Ovary (tissue), 10 donors: ENCODE data around the gene MAVS. TPM values are rescaled to one million over a fixed set of nuclear protein-coding genes. Genes with fewer than 3 reads are reported as not detected.
A peak's percentile ranks its signal among the peaks of the same experiment; 100 is the strongest.

Experiments
- DNase-seq, 5 donors: peaks; one replicate each; pipeline ENCODE4 v3.0.0-alpha.2; 2019 to 2020
- H3K27ac ChIP-seq, 2 donors: fragments of 200-600 bp; one replicate each; pipeline versions ENCODE4 v1.5.1 to v1.8.0; 2019 to 2022
- H3K27me3 ChIP-seq: fragments of 200-600 bp; one replicate; pipeline ENCODE4 v1.8.0; 2022
- H3K36me3 ChIP-seq: fragments of 200-600 bp; sonication (generic); one replicate; pipeline ENCODE4 v1.5.1; 2019
- H3K4me1 ChIP-seq: one replicate; pipeline ENCODE4 v1.8.1; 2013; ENCODE audit warnings: mild to moderate bottlenecking, moderate library complexity; ENCODE audit not compliant: insufficient read depth
- H3K4me3 ChIP-seq: fragments of 200-600 bp; sonication (generic); one replicate; pipeline ENCODE4 v1.5.1; 2017
- H3K9me3 ChIP-seq, 2 donors: fragments of 200-600 bp in 1 of 2; sonication (generic) in 1 of 2; one replicate each; pipeline versions ENCODE4 v1.5.1 to v1.8.1; 2013 to 2019; ENCODE audit warnings: mild to moderate bottlenecking in 1 of 2, moderate library complexity in 1 of 2
- CTCF ChIP-seq, 3 donors: fragments of 450-650 bp in 2 of 3; fragments of 200-600 bp in 1 of 3; IDR thresholded peaks; one replicate each; pipeline versions ENCODE4 v1.5.1 to v1.8.0; 2016 to 2022; ENCODE audit warnings: antibody characterized with exemption in 3 of 3, mild to moderate bottlenecking in 1 of 3
- EP300 ChIP-seq: sonication (generic); formaldehyde crosslinking; IDR thresholded peaks from one replicate; pipeline ENCODE4 v1.6.1; 2017; ENCODE audit warnings: antibody characterized with exemption
- POLR2A ChIP-seq: fragments of 450-650 bp; IDR thresholded peaks from one replicate; pipeline ENCODE4 v1.6.1; 2017; ENCODE audit warnings: antibody characterized with exemption, mild to moderate bottlenecking, moderate library complexity
- WGBS, 3 donors: extraction: QIAGEN DNeasy Blood & Tissue Kit in 1 of 3; methylation state at CpG; one replicate each; pipeline versions ENCODE4 v1.1.5 to v1.1.7; 2013 to 2017; 5-methylcytosine and 5-hydroxymethylcytosine counted together
- intact Hi-C, 4 donors: fragments of 100-400 bp; cut with DNase I; formaldehyde crosslinking; loops; one replicate each; pipeline versions ENCODE4 v1.11.0 to v1.15.1; 2022 to 2023
- long read RNA-seq, 3 donors: library from polyadenylated mRNA in 2 of 3; unstranded in 2 of 3; transcript quantifications; one replicate each; pipeline ENCODE4 v2.0.0 and lab custom pipeline, GENCODE V29; 2021 to 2026
- polyA plus RNA-seq, 2 donors: library from polyadenylated mRNA; stranded (reverse); fragments of 200-250 nt in 1 of 2; fragments of 350-450 nt in 1 of 2; fragmentation: Illumina TruSeq in 1 of 2; extraction: RNeasy Lipid Tissue Mini Kit (QIAGEN cat#74804) in 1 of 2; gene quantifications; one replicate each; pipeline ENCODE4 v1.2.3, GENCODE V29; 2013 to 2014
- total RNA-seq, 7 donors: library from RNA; depleted of rRNA in 2 of 7; stranded (reverse); fragments of >200 nt in 2 of 7; fragmentation: NEBNext Ultra II Directional in 3 of 7; extraction: Animal tissue kit (Norgen Biotek cat#: 25700) in 3 of 7; gene quantifications; one replicate each; pipeline versions ENCODE4 v1.1.0 to v1.2.4, GENCODE V29; 2016 to 2023
- donor health status: DM: no; HTN: no; CAD: no; lungs with moderate emphysema.
- donor health status: DM: no; HTN: no; CAD: no.
- donor health status: Bipolar disorder and iron deficiency.
- donor health status: DM: yes; HTN: yes; CAD: no.
- donor health status: DM: no; HTN: no; CAD: no.
- donor health status: DM: yes; HTN: yes; CAD: no.

The MAVS gene
- 10 to 100 TPM; 14.2 to 50.5 (median 34.5) TPM for total RNA-seq
- polyA plus RNA-seq, result 10 to 100 TPM; 28.6 to 35.1 TPM
- long read RNA-seq, donor 1, full-length matches to known transcripts, result 25 of 87 reads
- long read RNA-seq, donor 1, partial matches to known transcripts, result 33 of 87 reads
- long read RNA-seq, donor 1, other reads (novel, unspliced or antisense), result 29 of 87 reads
- long read RNA-seq, donor 2, result 0 reads
- long read RNA-seq, donor 3, full-length matches to known transcripts, result 19 of 64 reads
- long read RNA-seq, donor 3, partial matches to known transcripts, result 7 of 64 reads
- long read RNA-seq, donor 3, other reads (novel, unspliced or antisense), result 38 of 64 reads

- H3K4me3 ChIP-seq, result peak within 1 kb of the TSS; percentile 98
- TF ChIP-seq EP300 (no peak), POLR2A (peak; percentile 73)
- peaks cover 2% of the 10 kb centered on the region for H3K4me1 ChIP-seq
- intact Hi-C loops, result no loop called here
- H3K27me3 ChIP-seq, result no peaks in the 10 kb centered on the region
- WGBS, 3 donors, result 0 to 1% (median 1%) methylated on average over 36 to 72 of the region's 72 CpGs
- H3K36me3 ChIP-seq, result no peaks in the 10 kb centered on the region
- H3K9me3 ChIP-seq, result no peaks in the 10 kb centered on the region
- H3K27ac ChIP-seq, result peak within 1 kb of the TSS; percentile 77 to 95
- DNase-seq, result peak; percentile 89 to 93 (median 90)
These were observed at the start of gene MAVS for GRCh38 chr20:3846740-3847428. MAVS (plus strand) TSS chr20:3846834; CDS start chr20:3854625, 7,791 bp downstream.

- H3K27me3 ChIP-seq, result no peaks in the 10 kb centered on the region
- intact Hi-C loops, result no loop called here
- no peak overlapping the region for H3K4me3 ChIP-seq
- TF ChIP-seq EP300 (no peak), POLR2A (no peak), CTCF (IDR thresholded peaks at IDR 0.05) (no peak)
- H3K36me3 ChIP-seq, result no peaks in the 10 kb centered on the region
- 71 to 74% (median 73%) methylated on average over 5 of the region's 5 CpGs for whole genome bisulfite sequencing, 3 donors
- H3K4me1 ChIP-seq, result peaks cover 2% of the 10 kb centered on the region
- peak overlapping the region; percentile 26 to 92 for H3K27ac ChIP-seq
- no peaks in the 10 kb centered on the region for H3K9me3 ChIP-seq
- peak in 2 of 5 donors; percentile 51 to 52 for DNase-seq
These were observed 49.4 kb upstream of the MAVS start for GRCh38 chr20:3797226-3797545.

GRCh38 chr20:3797592-3798372 is 48.9 kb upstream of the MAVS start:
- peak in 1 of 5 donors; percentile 39 for DNase-seq
- Histone ChIP-seq H3K4me1 (peaks cover 2% of the 10 kb centered on the region), H3K9me3 (no peaks in the 10 kb centered on the region), H3K27ac (peak overlapping the region in 1 of 2 donors; percentile 92), H3K27me3 (no peaks in the 10 kb centered on the region), H3K36me3 (no peaks in the 10 kb centered on the region), H3K4me3 (no peak overlapping the region)
- intact Hi-C loops, result no loop called here
- WGBS, 3 donors, result 68 to 70% (median 69%) methylated on average over 19 of the region's 19 CpGs
- TF ChIP-seq POLR2A (no peak), EP300 (no peak), CTCF (IDR thresholded peaks at IDR 0.05) (no peak)

GRCh38 chr20:3798373-3798768 is 48.3 kb upstream of the MAVS start:
- Histone ChIP-seq H3K27ac (no peak overlapping the region), H3K4me3 (no peak overlapping the region), H3K9me3 (no peaks in the 10 kb centered on the region), H3K4me1 (peaks cover 2% of the 10 kb centered on the region), H3K27me3 (no peaks in the 10 kb centered on the region), H3K36me3 (no peaks in the 10 kb centered on the region)
- 78 to 83% (median 79%) methylated on average over 5 of the region's 5 CpGs for WGBS, 3 donors
- intact Hi-C loops, result no loop called here
- DNase-seq, result peak in 1 of 5 donors; percentile 43
- TF ChIP-seq POLR2A (no peak), EP300 (no peak), CTCF (IDR thresholded peaks at IDR 0.05) (no peak)
